MM.1S (cell line): ENCODE results near the gene SLC24A1.

Experiments
- CTCF ChIP-seq: fragments of 300-600 bp; sonication (generic); IDR thresholded peaks from 2 replicates; pipeline ENCODE4 v1.5.1; 2016; ENCODE audit warnings: antibody characterized with exemption, low read length, mixed read lengths
- EZH2 ChIP-seq: fragments of 300-600 bp; sonication (generic); optimal IDR thresholded peaks from 2 replicates; pipeline ENCODE3; 2017; ENCODE audit warnings: low read depth, mild to moderate bottlenecking, antibody characterized with exemption, low read length, mixed read lengths
- EZH2phosphoT487 ChIP-seq: fragments of 300-600 bp; sonication (generic); IDR thresholded peaks from 2 replicates; pipeline ENCODE4 v1.6.1; 2018; ENCODE audit warnings: antibody characterized with exemption, low read length

DNA sequence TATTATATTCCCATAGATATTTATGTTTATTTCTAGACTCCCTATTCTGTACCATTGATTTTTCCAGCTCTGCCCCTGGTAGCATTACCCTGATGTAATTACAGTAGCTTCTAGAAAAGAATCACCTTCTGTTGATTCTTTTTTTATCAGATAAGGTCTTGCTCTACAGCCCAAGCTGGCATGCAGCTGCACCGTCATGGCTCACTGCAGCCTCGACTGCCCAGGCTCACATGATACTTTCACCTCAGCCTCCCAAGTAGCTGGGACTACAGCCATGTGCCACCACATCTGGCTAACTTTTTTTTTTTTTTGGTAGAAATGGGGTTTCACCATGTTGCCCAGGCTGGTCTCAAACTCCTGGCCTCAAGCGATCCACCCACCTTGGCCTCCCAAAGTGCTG lies 41.8 kb downstream of the SLC24A1 start:
- TF ChIP-seq CTCF = no peak
- TF ChIP-seq EZH2 = no peak
- no peak for TF ChIP-seq EZH2phosphoT487
